ENCODE measurements around the gene SLC9A9. TPM values are rescaled to one million over a fixed set of nuclear protein-coding genes. Genes with fewer than 3 reads are reported as not detected.

SLC9A9 gene
- total and polyA plus RNA-seq, 2 of the 8 experiments (the other 6 are each of a cell fraction or from before 2014, with no cell fraction given) = 0.48 to 1.1 TPM

DNA sequence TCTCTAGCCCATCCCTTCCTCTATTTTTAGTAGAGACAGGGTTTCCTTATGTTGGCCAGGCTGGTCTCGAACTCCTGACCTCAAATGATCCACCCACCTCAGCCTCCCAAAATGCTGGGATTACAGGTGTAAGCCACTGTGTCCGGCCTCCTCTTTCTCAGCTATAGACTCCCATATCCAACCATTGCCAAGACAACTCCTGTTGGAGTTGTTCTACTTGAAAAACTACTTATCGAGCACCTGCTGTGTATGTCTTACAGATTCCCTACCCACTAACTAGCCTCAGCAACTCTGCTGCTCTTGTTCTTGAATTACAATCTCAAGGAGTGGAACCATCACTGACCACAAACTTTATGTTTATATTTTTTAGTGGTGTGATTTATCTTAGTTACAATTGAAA, 186.6 kb downstream of the SLC9A9 start:
- no peak overlapping the region for H2AK5ac ChIP-seq (ENCODE audit: low read depth, low read length)
- no peak overlapping the region for H2BK120ac ChIP-seq (replicated peaks; ENCODE audit: low read depth, low read length)
- H3K27ac ChIP-seq (ENCODE audit: low read depth, low read length) = no peak overlapping the region
- no peak overlapping the region for H2BK5ac ChIP-seq (ENCODE audit: low read depth, low read length)
- H3K23ac ChIP-seq (ENCODE audit: insufficient read length) = no peak overlapping the region
- ChIA-PET CTCF (ENCODE audit: partially characterized antibody) (interaction anchor here (2.4 to 4.5 kb wide), 2 partner anchors 12 kb away, joined by 10 to 32 read pairs; no protein-coding TSS in a partner anchor), POLR2A (ENCODE audit: partially characterized antibody) (no interaction called here)
- H3K56ac ChIP-seq (replicated peaks; ENCODE audit: insufficient read length, low read depth, low read length) = no peak overlapping the region
- no peak overlapping the region for H3K4me2 ChIP-seq (ENCODE audit: insufficient read depth in 1 of 2, low read depth in 2 of 2, low read length in 2 of 2)
- H3K36me3 ChIP-seq (ENCODE audit: control insufficient read depth in 2 of 4, insufficient read depth in 4 of 4, low read length in 3 of 4) = no peaks in the 10 kb centered on the region
- no peak overlapping the region for H2BK15ac ChIP-seq (ENCODE audit: low read length)
- H3K79me1 ChIP-seq (ENCODE audit: low read depth, low read length) = no peaks in the 10 kb centered on the region
- H3K9me3 ChIP-seq (ENCODE audit: insufficient read depth in 2 of 2, low read depth in 1 of 2, low read length in 1 of 2) = peaks cover 0 to 9% of the 10 kb centered on the region in 2 experiments; a peak in 2 of 4 replicates
- H3K18ac ChIP-seq (ENCODE audit: extremely low read depth, low read length) = no peak overlapping the region
- no peaks in the 10 kb centered on the region for H4K20me1 ChIP-seq (replicated peaks in 1 of 2; ENCODE audit: control insufficient read depth in 1 of 2, insufficient read depth in 2 of 2, low read length in 2 of 2)
- no peaks in the 10 kb centered on the region for H3K79me2 ChIP-seq (ENCODE audit: control insufficient read depth in 1 of 2, insufficient read depth in 2 of 2, low read length in 2 of 2)
- H3K4ac ChIP-seq (replicated peaks; ENCODE audit: insufficient read length, low read depth, low read length) = no peak overlapping the region
- H3K23me2 ChIP-seq (ENCODE audit: low read depth, low read length) = no peaks in the 10 kb centered on the region
- no peak overlapping the region for H2BK12ac ChIP-seq (ENCODE audit: low read depth, low read length)
- peaks cover 0 to under 1% (median 0%) of the 10 kb centered on the region in 4 experiments; a peak in 2 of 7 replicates for H3K4me1 ChIP-seq (replicated peaks in 1 of 4; ENCODE audit: control insufficient read depth in 3 of 4, insufficient read depth in 4 of 4, low read length in 3 of 4)
- no peak for TF ChIP-seq CBX8 (IDR thresholded peaks at IDR 0.05; ENCODE audit: borderline replicate concordance, low read depth, low read length)
- TF ChIP-seq POLR2A (IDR thresholded peaks at IDR 0.05; ENCODE audit: control extremely low read depth in 1 of 2, low read depth in 2 of 2, low read length in 2 of 2) = no peak
- no peak overlapping the region for H3K14ac ChIP-seq (ENCODE audit: insufficient read length)
- no peak overlapping the region for H4K91ac ChIP-seq (replicated peaks; ENCODE audit: insufficient read length, low read length)
- FAIRE-seq (no peak), DNase-seq (ENCODE audit: low read depth in 1 of 2, low spot score in 2 of 2) (no peak)
- no peak overlapping the region for H3K9ac ChIP-seq (replicated peaks in 1 of 4; ENCODE audit: extremely low read depth in 1 of 4, low read depth in 3 of 4, low read length in 3 of 4)
- H2BK20ac ChIP-seq (ENCODE audit: low read length) = no peak overlapping the region
- H3K27me3 ChIP-seq (replicated peaks in 1 of 4; ENCODE audit: control insufficient read depth in 3 of 4, extremely low read depth in 1 of 4, insufficient read depth in 3 of 4, low read length in 3 of 4) = no peaks in the 10 kb centered on the region
- H4K5ac ChIP-seq (ENCODE audit: insufficient read length, low read depth, low read length) = no peak overlapping the region
- H4K8ac ChIP-seq (ENCODE audit: extremely low read depth, insufficient read depth, low read length) = no peak overlapping the region
- no peak overlapping the region for H3K4me3 ChIP-seq (ENCODE audit: extremely low read depth in 1 of 4, insufficient read depth in 2 of 4, low read depth in 3 of 4, low read length in 4 of 4)
- H2AFZ ChIP-seq (ENCODE audit: low read length) = no peak overlapping the region
- 84% methylated on average over 3 of the region's 3 CpGs; no CpG with 5 or more reads in 1 of the 2 experiments for WGBS, 2 experiments (ENCODE audit: extremely low coverage in 1 of 2, insufficient coverage in 1 of 2, insufficient read length in 1 of 2, insufficient replicate concordance in 2 of 2, low coverage in 1 of 2, low lambda C conversion rate in 2 of 2, missing lambda C conversion rate in 1 of 2)
